Pulmonary artery endothelial cell (primary cell): ENCODE results near the gene OR10G4. TPM values are rescaled to one million over a fixed set of nuclear protein-coding genes. Genes with fewer than 3 reads are reported as not detected.
A peak's percentile ranks its signal among the peaks of the same experiment; 100 is the strongest.
"Not testable (repeated sequence)": the region's sequence is repeated elsewhere in the genome, so short reads cannot be mapped to it uniquely, and the experiment has no call there.

Source experiments
- DNase-seq: peaks from one replicate; pipeline ENCODE4 v3.0.0-alpha.2; 2011; ENCODE audit warnings: low read depth, low spot score
- total RNA-seq: library from RNA; depleted of rRNA; stranded (reverse); fragments of >200 nt; gene quantifications from 2 replicates; pipeline ENCODE4 v1.2.3, GENCODE V29; 2014

Gene OR10G4
- total RNA-seq, result 0.11 TPM in 1 of 2 replicates, not detected in the other

- DNase-seq, result no peak
These were observed at the start of gene OR10G4 for GRCh38 chr11:124012697-124013096. TSS of gene OR10G4 (plus strand) at chr11:124012997. CDS start at chr11:124015575, 2,578 bp downstream.

GRCh38 chr11:123973816-123974215 lies 39.0 kb upstream of the OR10G4 start:
- DNase-seq, result peak; percentile 95

GRCh38 chr11:123976770-123977560 lies 35.8 kb upstream of the OR10G4 start:
- no peak for DNase-seq

- DNase-seq, result no peak
These were observed 35.0 kb upstream of the OR10G4 start, which contains the start of gene OR10S1 for GRCh38 chr11:123977731-123978347. TSS of gene OR10S1 (minus strand) at chr11:123977781. CDS start at chr11:123977664, 117 bp downstream.

- no peak for DNase-seq
These were observed 33.5 kb upstream of the OR10G4 start for GRCh38 chr11:123979311-123979710.

- no peak for DNase-seq
These were observed 17.7 kb upstream of the OR10G4 start, which contains the start of gene OR10G6 for GRCh38 chr11:123995119-123995518. TSS of gene OR10G6 (minus strand) at chr11:123995161. CDS start at chr11:123995161, 0 bp downstream.

- not testable (repeated sequence) for DNase-seq
These were observed 3.0 kb downstream of the OR10G4 start for GRCh38 chr11:124015837-124016236.

- no peak for DNase-seq
These were observed 13.7 kb downstream of the OR10G4 start, which contains the start of gene OR10G8 for GRCh38 chr11:124026498-124026897. TSS of gene OR10G8 (plus strand) at chr11:124026798. CDS start at chr11:124029623, 2,825 bp downstream.

- DNase-seq, result no peak
These were observed 23.9 kb downstream of the OR10G4 start for GRCh38 chr11:124036666-124037065.

GRCh38 chr11:124039557-124039956 lies 26.8 kb downstream of the OR10G4 start:
- DNase-seq, result no peak

- DNase-seq, result no peak
These were observed 28.5 kb downstream of the OR10G4 start, which contains the start of gene OR10G7 for GRCh38 chr11:124041254-124041653. TSS of gene OR10G7 (minus strand) at chr11:124041325. CDS start at chr11:124039001, 2,324 bp downstream.

GRCh38 chr11:124043420-124043819 lies 30.6 kb downstream of the OR10G4 start:
- DNase-seq, result no peak

GRCh38 chr11:124050748-124051147 lies 38.0 kb downstream of the OR10G4 start:
- DNase-seq, result no peak

GRCh38 chr11:124052966-124053365 lies 40.2 kb downstream of the OR10G4 start:
- DNase-seq, result no peak

Other genes starting within 250 kb of the OR10G4 start
- not detected in 2 replicates for gene OR6M1, start 206.6 kb upstream of the OR10G4 start, total RNA-seq
- gene TMEM225, start 127.3 kb upstream of the OR10G4 start, total RNA-seq, result not detected in 2 replicates
- gene OR8D4, start 110.8 kb upstream of the OR10G4 start, total RNA-seq, result 0.04 TPM in 1 of 2 replicates, not detected in the other
- not detected in 2 replicates for gene OR4D5, start 73.4 kb upstream of the OR10G4 start, total RNA-seq
- not detected in 2 replicates for gene OR6T1, start 69.2 kb upstream of the OR10G4 start, total RNA-seq
- not detected in 2 replicates for gene OR10S1, start 35.2 kb upstream of the OR10G4 start, total RNA-seq
- not detected in 2 replicates for gene OR10G6, start 17.8 kb upstream of the OR10G4 start, total RNA-seq
- not detected in 2 replicates for gene OR10G9, start 10.0 kb downstream of the OR10G4 start, total RNA-seq
- not detected in 2 replicates for gene OR10G8, start 13.8 kb downstream of the OR10G4 start, total RNA-seq
- gene OR10G7, start 28.3 kb downstream of the OR10G4 start, total RNA-seq, result not detected in 2 replicates
- 11.5 and 14.7 TPM in 2 replicates for gene VWA5A, start 102.5 kb downstream of the OR10G4 start, total RNA-seq
- gene OR10D3, start 170.3 kb downstream of the OR10G4 start, total RNA-seq, result not detected in 2 replicates
- not detected in 2 replicates for gene OR8G1, start 228.1 kb downstream of the OR10G4 start, total RNA-seq
- not detected in 2 replicates for gene OR8G5, start 243.4 kb downstream of the OR10G4 start, total RNA-seq